Neuronal stem cell (in vitro differentiated cells): Measurements from ENCODE around the gene LILRB3.
A peak's percentile ranks its signal among the peaks of the same experiment; 100 is the strongest.

Source experiments
- DNase-seq: peaks from one replicate; pipeline ENCODE4 v3.0.0-alpha.2; 2013; ENCODE audit warnings: low spot score
- H2AFZ ChIP-seq: one replicate; pipeline ENCODE4 v1.6.1; 2013; ENCODE audit warnings: mild to moderate bottlenecking, low read length, inconsistent platforms
- H2AK5ac ChIP-seq: 2 replicates; pipeline ENCODE4 v1.6.1; 2013; ENCODE audit warnings: low read depth, mild to moderate bottlenecking, inconsistent platforms, low read length, moderate library complexity, mixed read lengths
- H2BK120ac ChIP-seq: 2 replicates; pipeline ENCODE4 v1.6.1; 2013; ENCODE audit warnings: low read depth, mild to moderate bottlenecking, inconsistent platforms, low read length, moderate library complexity, mixed read lengths
- H2BK12ac ChIP-seq: one replicate; pipeline ENCODE4 v1.6.1; 2013; ENCODE audit warnings: low read length, inconsistent platforms
- H2BK15ac ChIP-seq: 2 replicates; pipeline ENCODE4 v1.6.1; 2013; ENCODE audit warnings: mild to moderate bottlenecking, low read length, inconsistent platforms, mixed read lengths
- H2BK5ac ChIP-seq: one replicate; pipeline ENCODE4 v1.6.1; 2013; ENCODE audit warnings: inconsistent platforms, mild to moderate bottlenecking, low read length, moderate library complexity
- H3K14ac ChIP-seq: one replicate; pipeline ENCODE4 v1.6.1; 2013; ENCODE audit warnings: low read length, inconsistent platforms
- H3K18ac ChIP-seq: 2 replicates; pipeline ENCODE4 v1.6.1; 2013; ENCODE audit warnings: low read length, inconsistent platforms
- H3K23ac ChIP-seq: 2 replicates; pipeline ENCODE4 v1.6.1; 2013; ENCODE audit warnings: low read depth, mild to moderate bottlenecking, mixed read lengths, low read length, inconsistent platforms; ENCODE audit not compliant: poor library complexity
- H3K27ac ChIP-seq: replicated peaks from 3 replicates; pipeline ENCODE4 v1.5.1; 2013; ENCODE audit warnings: low read length, inconsistent platforms
- H3K27me3 ChIP-seq, 3 experiments: 2 replicates each; pipeline ENCODE4 v1.6.1; 2013; ENCODE audit warnings: low read length in 3 of 3, mild to moderate bottlenecking in 2 of 3, inconsistent platforms in 1 of 3, low read depth in 1 of 3, mixed read lengths in 1 of 3, moderate library complexity in 1 of 3; ENCODE audit not compliant: control insufficient read depth in 3 of 3, insufficient read depth in 3 of 3
- H3K36me3 ChIP-seq, 2 donors: replicated peaks in 1 of 2; 2 replicates each; pipeline ENCODE4 v1.6.1; 2013; ENCODE audit warnings: low read length in 2 of 2; ENCODE audit not compliant: control insufficient read depth in 2 of 2, insufficient read depth in 2 of 2
- H3K4ac ChIP-seq: 2 replicates; pipeline ENCODE4 v1.6.1; 2013; ENCODE audit warnings: inconsistent platforms, mild to moderate bottlenecking, low read length, moderate library complexity
- H3K4me1 ChIP-seq, 2 donors: 1 replicate in 1 of 2; 2 replicates in 1 of 2; pipeline ENCODE4 v1.6.1; 2013; ENCODE audit warnings: low read length in 2 of 2, low read depth in 1 of 2; ENCODE audit not compliant: control insufficient read depth in 2 of 2, insufficient read depth in 1 of 2
- H3K4me2 ChIP-seq: one replicate; pipeline ENCODE4 v1.6.1; 2013; ENCODE audit warnings: mild to moderate bottlenecking, low read length, inconsistent platforms; ENCODE audit not compliant: insufficient read depth, poor library complexity, severe bottlenecking
- H3K4me3 ChIP-seq, 2 donors: 2 replicates each; pipeline ENCODE4 v1.5.1; 2013; ENCODE audit warnings: low read length in 2 of 2, mild to moderate bottlenecking in 2 of 2, inconsistent platforms in 1 of 2, moderate library complexity in 1 of 2
- H3K79me1 ChIP-seq: one replicate; pipeline ENCODE4 v1.6.1; 2013; ENCODE audit warnings: low read depth, mild to moderate bottlenecking, inconsistent platforms, low read length, moderate library complexity
- H3K9ac ChIP-seq: one replicate; pipeline ENCODE4 v1.6.1; 2013; ENCODE audit warnings: mild to moderate bottlenecking, low read depth, low read length, inconsistent platforms; ENCODE audit not compliant: poor library complexity
- H3K9me3 ChIP-seq, 2 donors: replicated peaks in 1 of 2; 2 replicates each; pipeline versions ENCODE3 to v1.6.1; 2013; ENCODE audit warnings: low read length in 2 of 2, mild to moderate bottlenecking in 2 of 2, inconsistent platforms in 1 of 2, low read depth in 1 of 2, mixed read lengths in 1 of 2, moderate library complexity in 1 of 2; ENCODE audit not compliant: control insufficient read depth in 2 of 2, insufficient read depth in 1 of 2
- H4K8ac ChIP-seq: one replicate; pipeline ENCODE4 v1.6.1; 2013; ENCODE audit warnings: low read depth, mild to moderate bottlenecking, inconsistent platforms, low read length, moderate library complexity
- H4K91ac ChIP-seq: one replicate; pipeline ENCODE4 v1.6.1; 2013; ENCODE audit warnings: low read length, low read depth, mild to moderate bottlenecking, inconsistent platforms; ENCODE audit not compliant: poor library complexity
- WGBS, 2 donors: extraction: QIAGEN DNeasy Blood & Tissue Kit; methylation state at CpG; one replicate each; pipeline ENCODE4 v1.1.7; 2013; ENCODE audit warnings: missing lambda C conversion rate in 2 of 2, mixed read lengths in 1 of 2; ENCODE audit not compliant: insufficient read length in 2 of 2, insufficient replicate concordance in 1 of 2; ENCODE audit errors: extremely low coverage in 2 of 2; 5-methylcytosine and 5-hydroxymethylcytosine counted together

Gene LILRB3

GRCh38 chr19:54257116-54257480, 34.3 kb upstream of the LILRB3 start, which contains the start of gene LILRB5:
LILRB5 (minus strand) TSS chr19:54257273; CDS start chr19:54257193, 80 bp downstream.
- Histone ChIP-seq H3K4ac (no peak within 1 kb of the TSS), H3K79me1 (no peaks in the 10 kb centered on the region), H3K4me1 (no peaks in the 10 kb centered on the region), H3K9ac (no peak within 1 kb of the TSS), H3K4me3 (no peak within 1 kb of the TSS), H2BK5ac (peak within 1 kb of the TSS; percentile 24), H2BK15ac (peak within 1 kb of the TSS; percentile 14), H3K4me2 (no peak within 1 kb of the TSS), H4K8ac (no peak within 1 kb of the TSS), H2BK12ac (no peak within 1 kb of the TSS), H2AFZ (no peak within 1 kb of the TSS), H3K27ac (no peak within 1 kb of the TSS), H3K9me3 (no peaks in the 10 kb centered on the region), H3K18ac (peak within 1 kb of the TSS; percentile 80), H3K27me3 (peaks cover 0 to 44% (median 4%) of the 10 kb centered on the region in 3 experiments), H2AK5ac (no peak within 1 kb of the TSS), H3K23ac (peak within 1 kb of the TSS; percentile 5), H3K36me3 (no peaks in the 10 kb centered on the region), H4K91ac (no peak within 1 kb of the TSS), H2BK120ac (no peak within 1 kb of the TSS), H3K14ac (no peak within 1 kb of the TSS)
- DNase-seq, result no peak
- no CpG with 5 or more reads among the region's 9 CpGs for WGBS, 2 donors

- Histone ChIP-seq H4K91ac (no peak overlapping the region), H3K4ac (no peak overlapping the region), H2AK5ac (no peak overlapping the region), H3K18ac (peak overlapping the region; percentile 80), H3K4me1 (no peaks in the 10 kb centered on the region), H3K23ac (no peak overlapping the region), H3K27me3 (peaks cover 0 to 44% (median 2%) of the 10 kb centered on the region in 3 experiments), H3K4me2 (no peak overlapping the region), H4K8ac (no peak overlapping the region), H3K27ac (no peak overlapping the region), H3K9me3 (no peaks in the 10 kb centered on the region), H3K79me1 (no peaks in the 10 kb centered on the region), H2BK5ac (peak overlapping the region; percentile 24), H2BK120ac (no peak overlapping the region), H3K4me3 (no peak overlapping the region), H3K9ac (no peak overlapping the region), H3K36me3 (no peaks in the 10 kb centered on the region), H2BK15ac (peak overlapping the region; percentile 14), H2AFZ (no peak overlapping the region), H2BK12ac (no peak overlapping the region), H3K14ac (no peak overlapping the region)
- no peak for DNase-seq
- WGBS, 2 donors, result no CpG with 5 or more reads among the region's 19 CpGs
These were observed 33.7 kb upstream of the LILRB3 start for GRCh38 chr19:54256250-54257115.

GRCh38 chr19:54255105-54255775, 32.4 kb upstream of the LILRB3 start:
- Histone ChIP-seq H4K91ac (no peak overlapping the region), H2BK12ac (no peak overlapping the region), H3K4me3 (no peak overlapping the region), H2BK15ac (no peak overlapping the region), H4K8ac (no peak overlapping the region), H2AK5ac (no peak overlapping the region), H3K4me2 (no peak overlapping the region), H3K36me3 (no peaks in the 10 kb centered on the region), H3K14ac (no peak overlapping the region), H3K9ac (peak overlapping the region; percentile 30), H3K9me3 (no peaks in the 10 kb centered on the region), H3K23ac (no peak overlapping the region), H2BK5ac (no peak overlapping the region), H3K79me1 (no peaks in the 10 kb centered on the region), H3K27me3 (peaks cover 0 to 43% (median 2%) of the 10 kb centered on the region in 3 experiments), H2AFZ (no peak overlapping the region), H3K27ac (no peak overlapping the region), H2BK120ac (no peak overlapping the region), H3K4me1 (no peaks in the 10 kb centered on the region), H3K18ac (peak overlapping the region; percentile 59), H3K4ac (no peak overlapping the region)
- no peak for DNase-seq
- no CpG with 5 or more reads among the region's 26 CpGs for WGBS, 2 donors
